IPS-NIHi11 (cell line): ENCODE measurements around the gene ARHGEF4.

Source experiments
- DNase-seq: peaks from one replicate; pipeline ENCODE4 v3.0.0; 2012; ENCODE audit warnings: mixed read lengths, low spot score

The ARHGEF4 gene

DNA sequence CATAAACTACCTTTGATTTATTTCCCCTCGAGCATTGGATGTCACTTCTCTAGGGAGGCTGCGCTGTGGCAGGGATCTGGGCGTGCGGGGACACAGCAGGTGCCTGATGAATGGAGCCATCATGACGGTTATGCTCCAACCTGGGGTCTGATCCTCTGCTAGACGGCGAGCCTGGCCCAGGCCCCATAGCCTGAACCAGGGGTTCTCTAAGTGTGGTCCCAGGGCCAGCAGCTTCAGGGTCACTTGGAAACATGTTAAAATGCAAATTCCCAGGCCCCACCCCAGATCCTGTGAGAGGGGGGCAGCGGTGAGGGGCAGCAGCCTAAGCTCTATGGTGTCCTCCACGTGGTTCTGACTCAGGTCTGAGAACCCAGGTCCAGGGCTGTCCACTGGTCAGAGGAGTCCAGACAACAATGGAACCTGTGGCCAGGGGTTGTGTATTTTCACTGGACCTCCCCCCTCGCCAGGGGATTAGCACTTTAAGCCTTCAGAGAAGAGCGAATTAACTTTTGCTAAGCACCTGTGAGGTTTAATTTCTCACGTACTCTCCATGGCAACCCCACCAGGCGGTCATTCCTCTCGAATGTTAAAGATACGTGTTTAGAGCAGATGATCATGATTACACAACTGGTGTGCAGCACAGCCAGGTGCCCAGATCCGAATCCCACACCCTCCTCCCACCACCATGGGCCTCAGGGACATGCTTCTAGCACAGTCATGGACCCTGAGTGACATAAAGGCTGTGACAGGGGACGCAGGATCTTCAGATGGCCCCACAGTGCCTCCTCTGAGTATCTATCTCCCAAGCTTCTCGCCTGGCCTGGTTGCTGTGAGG, 1.6 kb upstream of the ARHGEF4 start:
- no peak for DNase-seq

DNA sequence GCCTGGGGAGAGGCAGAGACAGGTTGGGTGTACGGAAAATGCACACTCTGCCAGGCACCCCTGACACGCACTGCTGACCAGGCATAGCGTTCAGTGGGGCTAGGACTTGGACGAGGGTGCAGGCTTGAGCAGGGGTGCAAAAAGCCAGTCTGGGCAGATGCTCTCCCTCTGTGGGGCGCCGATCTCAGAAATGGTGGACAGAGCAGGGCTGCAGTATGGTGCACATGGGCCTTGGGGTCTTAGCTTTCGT, 1.0 kb upstream of the ARHGEF4 start:
- DNase-seq = no peak

DNA sequence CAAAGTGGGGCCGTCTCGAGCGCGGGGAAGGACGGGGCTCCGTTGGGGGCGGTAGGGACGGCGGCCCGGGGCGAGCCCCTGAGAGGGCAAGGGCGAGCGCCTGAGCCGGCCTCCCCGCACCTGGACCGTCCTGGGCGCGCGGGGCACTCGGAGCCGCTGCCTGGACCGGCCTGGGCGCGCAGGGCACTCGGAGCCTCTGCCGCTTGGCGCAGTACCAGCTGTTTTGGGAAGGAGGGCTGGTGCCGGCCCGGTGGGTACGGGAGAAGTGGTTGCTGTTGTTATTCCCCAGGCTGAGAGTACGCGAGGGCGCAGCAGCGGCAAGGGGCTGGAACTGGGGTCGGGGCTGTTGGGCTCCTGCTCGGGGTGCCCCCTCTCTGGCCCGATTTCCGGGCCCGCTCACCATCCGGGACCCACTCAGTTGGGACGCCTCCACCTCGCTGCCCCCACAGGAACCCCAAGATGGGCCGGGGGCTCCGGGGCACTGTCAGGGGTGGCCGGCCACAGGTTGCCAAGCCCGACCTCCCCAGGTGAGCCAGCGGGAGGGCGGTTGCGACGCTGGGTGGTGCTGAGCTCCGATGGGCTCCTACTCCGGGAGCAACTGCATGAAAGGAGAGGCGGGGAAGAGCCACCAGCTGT, 579 bp downstream of the ARHGEF4 start:
- DNase-seq = peak; percentile 57

DNA sequence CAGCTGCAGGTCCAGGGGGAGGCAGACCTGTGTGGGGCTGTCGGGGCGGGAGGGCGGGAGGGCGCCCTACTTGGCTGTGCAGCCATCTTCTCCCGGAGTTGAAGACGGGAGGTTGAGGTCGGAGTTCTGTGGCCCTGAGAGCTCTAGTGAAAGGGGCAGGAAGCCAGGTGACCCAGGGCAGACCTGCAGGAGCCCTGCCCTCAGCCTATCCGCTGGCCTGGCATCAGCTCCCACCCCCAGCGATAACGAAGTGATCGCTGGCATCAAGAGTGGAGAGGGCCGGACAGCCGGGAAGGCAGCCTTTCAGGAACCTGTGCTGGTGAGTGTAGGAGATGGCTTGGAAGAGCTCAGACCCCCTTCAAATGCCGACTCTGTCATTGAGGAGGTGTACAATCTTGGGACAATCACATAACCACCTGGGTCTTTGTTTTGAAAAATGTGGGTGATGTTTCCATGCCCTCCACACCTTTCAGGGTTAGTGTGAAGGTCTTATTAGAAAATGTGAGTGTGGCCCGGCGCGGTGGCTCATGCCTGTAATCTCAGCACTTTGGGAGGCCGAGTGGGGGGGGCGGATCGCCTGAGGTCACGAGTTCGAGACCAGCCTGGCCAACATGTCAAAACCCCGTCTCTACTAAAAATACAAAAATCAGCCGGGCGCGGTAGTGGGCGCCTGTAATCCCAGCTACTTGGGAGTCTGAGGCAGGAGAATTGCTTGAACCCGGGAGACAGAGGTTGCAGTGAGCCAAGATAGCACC, 1.3 kb downstream of the ARHGEF4 start:
- no peak for DNase-seq

DNA sequence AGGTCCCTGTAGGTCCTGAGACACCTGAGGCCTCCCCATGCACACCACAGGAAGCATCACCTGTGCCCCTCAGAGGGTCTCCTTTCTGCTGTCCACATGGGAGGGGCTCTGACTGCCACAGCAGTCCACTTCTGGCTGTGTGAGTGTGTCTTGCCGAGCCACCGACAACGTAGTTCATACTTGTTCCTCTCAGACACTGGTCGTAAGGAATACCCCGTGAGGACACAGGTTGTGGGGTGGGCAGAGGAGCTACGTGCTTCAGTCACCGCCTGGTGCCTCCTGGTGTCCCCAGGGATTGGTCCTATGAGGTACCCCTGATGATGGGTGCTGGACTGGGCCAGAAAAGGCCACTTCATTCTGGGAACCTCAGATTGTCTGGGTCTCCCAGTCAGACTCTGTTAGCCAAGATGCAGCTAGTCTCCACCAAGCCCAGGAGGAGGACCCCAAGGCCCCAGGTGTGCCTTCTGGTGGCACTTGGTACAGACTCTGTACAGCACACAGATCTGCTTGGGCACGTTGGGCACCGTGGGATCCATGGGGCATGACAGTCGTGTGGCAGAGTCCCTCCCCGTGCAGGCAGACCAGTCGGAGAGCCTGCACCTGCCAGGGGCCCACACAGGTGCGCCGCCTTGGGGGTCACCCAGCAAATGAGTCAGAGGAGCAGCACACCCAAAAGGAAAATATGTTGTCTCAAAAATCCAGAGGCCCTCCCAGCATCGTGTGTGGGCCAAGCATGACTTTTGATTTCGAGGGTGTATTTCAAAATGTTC, 2.5 kb downstream of the ARHGEF4 start:
- DNase-seq = no peak

DNA sequence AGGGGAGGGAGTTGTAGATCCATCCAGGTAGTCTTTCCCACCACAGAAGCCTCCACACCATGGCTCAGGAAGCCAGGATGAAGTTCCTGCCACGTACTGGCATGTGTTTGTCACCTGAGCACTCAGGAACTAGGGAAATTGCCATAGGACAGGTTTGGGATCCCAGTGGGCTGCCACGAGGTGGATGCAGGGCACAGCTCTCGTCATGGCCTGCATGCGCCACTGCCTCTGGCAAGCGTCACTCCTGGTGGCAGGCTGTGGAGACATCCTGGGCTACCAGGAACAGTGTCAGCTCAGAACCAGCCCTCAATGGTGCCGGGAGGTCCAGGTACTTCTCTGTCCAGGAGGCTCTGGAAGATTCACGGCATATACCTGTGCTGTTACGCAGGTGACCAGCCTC, 3.8 kb downstream of the ARHGEF4 start:
- no peak for DNase-seq

DNA sequence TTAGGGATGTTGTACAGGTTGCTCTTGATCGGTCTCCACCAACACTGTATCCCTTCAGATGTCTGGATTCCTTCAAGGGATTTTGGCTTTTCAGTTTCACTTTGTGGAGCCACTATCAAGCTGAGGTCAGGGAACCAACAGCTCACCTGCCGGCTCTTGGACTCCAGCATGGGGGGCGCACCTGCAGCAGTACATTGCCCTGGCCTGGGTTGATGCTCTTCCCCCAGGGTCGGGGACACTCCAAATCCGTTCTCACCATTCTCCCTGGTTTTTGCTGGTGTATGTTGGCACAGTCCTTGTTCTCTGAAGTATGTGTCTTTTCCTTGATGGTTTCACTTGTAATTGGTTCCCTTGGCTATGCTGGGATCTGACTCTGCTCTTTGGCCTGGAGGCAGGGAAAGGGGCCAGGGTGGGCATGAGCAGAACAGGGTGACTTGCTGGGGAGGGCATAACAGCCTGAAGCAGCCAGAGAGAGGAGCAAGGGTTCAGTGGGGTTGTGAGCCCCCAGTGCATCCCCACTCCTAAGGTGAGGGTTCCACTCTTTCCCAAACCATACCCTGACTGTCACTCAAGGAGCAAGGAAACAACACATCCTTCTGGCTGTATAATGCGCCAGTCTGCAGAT, 5.1 kb downstream of the ARHGEF4 start:
- no peak for DNase-seq

DNA sequence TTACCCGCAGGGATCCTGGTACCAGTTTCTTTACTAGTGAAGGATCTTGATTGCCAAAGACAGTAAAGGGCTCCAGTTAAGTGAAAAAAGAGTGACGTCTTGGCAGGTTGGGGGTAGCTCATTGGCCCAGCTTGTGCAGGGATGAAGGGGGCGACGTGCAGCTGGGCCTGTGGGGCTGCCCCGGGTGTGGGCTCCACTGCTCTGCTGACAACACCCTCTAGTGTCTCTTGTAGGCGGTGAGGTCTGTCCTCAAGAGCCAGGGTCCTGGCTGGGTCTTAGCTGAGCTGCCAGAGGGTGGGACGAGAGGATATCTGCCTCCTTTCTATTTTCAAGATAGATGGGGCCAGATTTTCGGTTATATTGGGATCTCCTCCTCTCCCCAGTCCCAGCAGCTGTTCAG, 6.1 kb downstream of the ARHGEF4 start:
- DNase-seq = no peak

DNA sequence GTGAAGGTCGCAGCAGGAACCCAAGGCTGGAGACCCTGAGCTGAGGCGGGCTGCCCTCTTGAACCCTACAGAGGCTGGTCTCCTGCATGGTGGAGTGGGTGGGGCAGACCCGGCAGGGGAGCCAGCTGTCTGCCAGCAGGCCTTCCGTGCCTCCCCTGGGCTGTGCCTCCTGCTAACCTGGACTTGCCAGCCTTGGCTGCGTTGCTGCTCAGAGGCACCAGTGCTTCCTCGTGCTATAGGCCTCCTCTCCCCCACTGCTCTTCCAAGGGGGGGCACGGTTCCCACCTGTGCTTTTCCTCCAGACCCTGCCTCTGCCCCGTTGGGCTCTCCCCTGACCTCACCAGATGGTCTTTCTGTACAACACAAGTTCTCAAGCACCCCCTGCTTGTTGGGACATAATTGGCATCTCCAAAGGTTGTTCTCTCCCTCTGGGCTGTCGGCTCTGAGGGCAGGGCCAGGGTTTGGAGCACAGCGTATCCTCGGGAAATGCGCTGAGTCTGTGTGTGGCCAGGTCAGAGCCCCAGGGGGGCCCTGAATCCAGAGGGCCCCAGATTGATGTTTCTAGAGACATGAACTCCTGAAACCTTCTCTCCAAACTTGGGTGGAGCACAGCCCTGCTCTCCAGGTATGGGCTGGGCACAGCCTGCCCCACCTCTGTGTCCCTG, 6.7 kb downstream of the ARHGEF4 start:
- no peak for DNase-seq

DNA sequence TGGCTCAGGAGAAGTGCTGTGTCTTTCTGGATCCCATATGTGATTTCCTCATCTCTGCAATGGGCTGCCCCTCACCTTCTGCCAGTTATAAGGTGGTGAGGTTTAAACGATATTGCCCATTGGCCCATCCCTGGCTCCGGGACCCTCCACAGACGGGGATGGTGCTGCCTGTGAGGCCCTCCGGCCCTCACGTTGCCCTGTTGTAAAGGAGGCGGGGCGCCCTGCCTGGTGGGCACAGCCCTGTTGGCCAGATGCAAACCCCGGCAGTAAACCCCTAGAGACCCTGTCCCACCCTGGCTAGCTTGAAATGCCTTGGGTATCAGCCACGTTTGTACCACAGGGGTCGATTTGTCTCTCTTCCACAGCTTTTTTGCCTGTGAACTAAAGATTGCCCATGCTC, 7.4 kb downstream of the ARHGEF4 start:
- no peak for DNase-seq

DNA sequence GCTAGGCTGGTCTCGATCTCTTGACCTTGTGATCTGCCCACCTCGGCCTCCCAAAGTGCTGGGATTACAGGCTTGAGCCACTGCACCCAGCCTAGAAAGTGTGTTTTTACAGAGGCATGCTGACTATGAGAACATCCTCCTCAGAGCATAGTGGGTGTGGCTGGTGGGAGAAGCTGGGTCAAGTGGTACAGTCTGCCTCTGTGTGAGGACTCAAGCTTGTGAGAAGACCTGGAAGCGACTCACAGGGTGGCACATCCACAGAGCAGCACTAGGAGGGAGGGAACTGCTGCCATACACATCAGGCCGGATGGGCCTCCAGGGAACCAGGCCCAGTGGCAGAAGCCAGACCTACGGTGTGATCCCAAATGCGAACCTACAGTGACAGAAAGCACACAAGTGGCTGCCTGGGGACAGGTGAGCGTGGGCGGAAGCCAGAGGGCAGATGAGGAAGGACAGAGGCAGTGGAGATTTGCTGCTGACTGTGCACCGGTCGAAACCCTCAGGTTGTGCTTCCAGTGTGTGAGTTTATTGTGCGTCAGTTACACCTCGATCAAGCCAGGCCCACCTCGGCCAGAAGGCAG, 8.9 kb downstream of the ARHGEF4 start:
- no peak for DNase-seq

DNA sequence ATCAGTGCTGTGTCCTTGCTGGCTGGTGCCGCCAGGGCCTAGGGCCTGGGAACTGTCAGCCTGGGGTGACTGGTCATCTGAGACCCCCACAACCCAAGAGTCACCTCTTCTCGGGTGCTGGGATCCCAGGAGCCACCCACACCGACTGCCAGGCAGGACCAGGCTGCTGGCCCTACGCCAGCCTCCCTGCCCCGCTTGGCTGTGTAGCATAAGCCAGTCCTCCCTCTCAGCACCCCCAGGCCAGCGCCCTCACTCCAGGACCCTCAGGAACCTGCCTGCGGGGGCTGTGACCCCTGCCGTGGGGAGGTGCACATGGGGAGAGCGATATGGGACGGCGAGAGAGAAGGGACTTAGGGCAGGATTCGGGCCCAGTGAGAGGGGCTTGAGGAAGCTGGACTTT, 9.5 kb downstream of the ARHGEF4 start:
- no peak for DNase-seq

DNA sequence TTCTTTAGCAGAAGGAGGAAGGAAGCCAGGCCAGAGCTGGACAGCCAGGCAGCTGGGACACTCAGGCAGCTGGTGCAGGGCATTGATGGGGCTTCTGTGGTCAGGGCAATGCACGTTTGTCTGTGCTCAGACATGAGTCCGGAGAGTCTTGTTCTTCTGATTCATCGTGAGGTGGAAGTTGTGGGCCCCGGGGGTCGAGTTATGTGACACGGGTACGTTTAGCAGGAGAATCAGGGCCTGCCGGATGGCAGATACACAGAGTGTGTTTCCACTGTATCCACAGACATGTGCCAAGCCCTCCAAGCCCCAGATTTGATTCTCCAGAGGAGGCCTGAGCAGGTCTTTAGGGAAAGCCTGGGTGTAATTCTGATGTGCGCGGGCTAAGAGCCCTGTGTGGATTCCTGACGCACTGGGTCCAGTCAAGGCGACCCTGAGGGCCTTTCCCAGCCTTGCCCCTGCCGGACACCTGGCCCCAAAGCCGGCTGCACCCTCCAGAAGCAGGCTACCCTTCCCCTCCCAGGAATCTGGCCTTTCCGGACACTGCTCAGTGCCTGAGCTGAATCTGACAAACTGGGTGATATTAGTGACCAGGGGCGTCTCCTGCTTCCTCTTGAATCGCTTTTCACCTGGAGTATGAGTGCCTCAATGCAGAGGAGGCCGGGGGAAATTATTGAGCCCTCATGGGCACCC, 10.1 kb downstream of the ARHGEF4 start:
- no peak for DNase-seq

DNA sequence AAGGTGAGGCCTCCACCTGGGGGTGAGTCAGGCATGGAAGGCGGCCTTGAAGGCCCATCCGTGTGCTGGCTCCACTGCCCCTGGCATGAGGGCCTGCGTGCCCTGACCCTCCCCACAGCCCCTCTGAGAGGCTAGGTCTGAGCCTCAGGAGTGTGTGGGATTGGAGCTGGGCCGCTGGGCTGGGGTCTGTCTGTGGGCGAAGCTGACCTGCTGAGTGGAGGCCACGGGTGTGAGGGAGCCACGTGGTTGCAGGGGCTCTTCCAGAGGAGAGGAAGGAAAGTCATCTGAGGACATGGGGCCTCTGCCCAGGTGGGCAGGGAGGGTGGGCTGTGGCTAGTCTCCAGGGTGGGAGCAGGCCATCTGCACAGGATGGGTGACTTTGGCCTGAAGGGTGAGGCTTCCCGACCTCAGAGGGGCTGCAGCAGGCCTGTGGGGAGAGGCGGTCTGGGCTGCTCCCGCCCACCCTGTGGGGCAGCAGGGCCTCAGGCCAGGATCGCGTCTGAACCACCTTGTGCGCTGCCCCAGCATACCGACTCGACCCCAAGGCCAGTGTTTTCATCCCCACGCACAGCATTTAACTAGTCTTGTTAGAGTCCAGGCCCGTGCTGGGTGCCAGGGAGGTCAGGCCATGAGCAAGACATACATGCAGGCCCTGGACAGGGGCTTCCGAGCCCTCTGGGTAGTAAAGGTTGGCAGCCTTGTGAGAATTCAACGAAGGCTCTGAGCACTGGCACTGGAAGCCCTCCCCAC, 11.2 kb downstream of the ARHGEF4 start:
- no peak for DNase-seq

DNA sequence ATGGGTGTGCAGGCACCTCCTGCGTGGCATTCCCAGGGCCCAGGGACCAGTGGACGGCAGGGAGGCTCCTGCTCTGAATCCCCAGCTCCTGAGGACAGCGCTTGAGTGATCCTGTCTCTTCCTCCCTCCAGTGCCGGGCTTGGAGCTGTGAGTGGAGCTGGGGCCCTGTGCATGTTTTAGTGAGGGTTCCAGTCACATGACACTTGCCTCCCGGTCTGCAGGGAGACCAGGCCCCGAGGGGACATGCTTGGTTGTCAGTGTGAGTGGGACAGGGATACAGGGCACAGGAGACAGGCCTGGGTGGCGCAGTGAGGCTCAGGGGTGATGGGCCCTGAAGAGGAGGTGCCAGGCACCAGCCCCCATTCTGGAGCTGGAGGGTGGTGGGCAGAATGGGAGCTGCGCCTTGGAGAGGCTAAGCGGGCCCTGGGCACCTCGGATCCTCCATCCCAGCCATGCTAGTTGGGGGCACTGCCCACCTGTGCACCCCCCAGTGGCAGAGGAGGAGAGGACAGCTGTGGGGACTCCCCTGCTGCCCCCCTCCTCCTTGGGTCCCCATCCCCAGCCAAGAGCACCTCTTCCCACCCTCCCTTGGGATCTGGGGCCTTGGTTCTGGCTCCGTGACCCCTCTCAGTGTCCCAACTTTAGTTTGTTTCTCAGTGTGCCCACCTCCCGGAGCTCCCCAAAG, 12.0 kb downstream of the ARHGEF4 start:
- DNase-seq = no peak

DNA sequence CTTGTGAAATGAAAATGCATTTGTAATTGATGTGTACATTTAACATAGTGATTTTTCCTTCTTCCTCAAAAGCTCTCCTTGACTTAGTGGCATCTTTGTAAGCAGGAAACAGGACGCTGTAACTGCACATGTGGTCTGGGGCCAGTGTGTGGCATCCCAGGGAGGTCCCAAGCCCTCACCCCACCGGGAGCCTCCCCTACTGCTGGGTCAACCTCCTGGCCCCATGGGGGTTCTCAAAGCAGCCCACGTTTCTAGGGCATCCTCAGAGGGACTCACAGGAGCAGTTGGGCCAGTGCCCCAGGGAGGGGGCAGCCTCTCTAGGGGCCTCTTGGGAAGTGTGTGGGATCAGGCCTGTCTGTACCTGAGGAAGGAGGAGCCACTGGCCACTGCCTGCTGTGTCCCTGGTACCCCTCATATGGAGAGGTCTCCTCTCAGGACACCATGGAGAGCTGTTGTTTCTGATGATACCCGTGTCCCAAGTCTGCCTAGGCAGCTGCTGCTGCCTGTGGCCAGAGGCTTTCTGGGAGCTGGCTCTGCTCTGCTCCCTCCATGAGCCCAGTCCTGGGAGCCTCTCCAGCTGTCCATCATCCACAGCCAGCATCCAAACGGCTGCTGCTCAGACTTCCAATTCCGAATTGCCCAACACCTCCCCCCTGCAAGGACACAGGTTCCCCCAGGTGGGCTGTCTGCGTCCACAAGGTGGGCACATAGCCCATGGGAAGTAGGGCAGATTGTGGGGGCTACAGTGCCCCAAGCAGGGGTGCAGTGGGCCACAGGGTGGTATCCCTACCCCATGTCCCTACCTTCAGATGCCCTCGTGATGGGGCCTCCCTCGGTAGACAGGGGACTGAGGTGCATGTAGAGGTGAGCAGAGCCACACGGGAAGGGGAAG, 13.4 kb downstream of the ARHGEF4 start:
- no peak for DNase-seq

DNA sequence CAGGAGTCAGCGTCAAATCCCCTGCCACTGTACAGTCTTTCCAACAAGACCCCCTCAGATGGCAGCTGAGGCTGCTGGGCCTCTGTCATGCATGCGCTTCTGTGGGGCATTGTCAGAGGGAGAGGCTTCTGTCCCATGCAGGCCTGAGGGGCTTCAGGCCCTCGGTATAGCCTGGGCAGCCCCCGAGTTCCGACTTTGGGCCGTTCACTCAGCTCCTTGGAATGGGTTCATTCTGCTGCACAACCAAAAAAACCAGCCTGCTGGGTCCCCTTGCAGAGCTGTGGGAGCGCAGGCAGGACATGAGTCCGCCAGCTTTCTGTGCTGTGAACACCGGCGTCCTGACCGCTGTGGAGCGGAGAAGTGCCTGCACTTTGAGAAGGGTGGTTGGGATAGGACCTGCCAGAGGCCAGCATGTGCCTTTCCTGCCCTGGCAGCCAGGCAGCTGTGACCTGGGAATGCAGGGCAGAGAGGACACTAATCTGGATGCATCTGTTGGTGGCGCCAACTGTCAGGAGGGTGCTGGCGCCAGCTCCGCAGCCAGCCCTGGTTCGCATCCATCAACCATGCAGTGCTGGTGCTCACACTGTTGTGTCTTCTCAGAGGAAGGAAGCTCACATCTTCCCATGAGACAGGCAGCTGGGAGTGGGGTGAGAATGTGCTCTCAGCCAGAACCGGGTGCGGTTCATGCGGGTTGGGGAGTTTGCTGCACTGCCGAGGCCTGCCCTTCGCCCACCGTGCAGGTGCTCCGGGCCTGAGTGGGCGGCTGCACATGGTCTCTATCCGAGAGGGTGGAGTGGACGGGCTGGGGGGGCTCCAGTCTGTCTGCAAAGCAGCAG, 14.3 kb downstream of the ARHGEF4 start:
- no peak for DNase-seq
